H1 (cell line): ENCODE measurements around the gene ALDH4A1. TPM values are rescaled to one million over a fixed set of nuclear protein-coding genes. Genes with fewer than 3 reads are reported as not detected.

Experiments used
- CTCF ChIA-PET: fragments of 300-600 bp; sonication (Branson Sonifier 250); formaldehyde crosslinking; loops from one replicate; lab custom pipeline; 2021; ENCODE audit not compliant: partially characterized antibody; lab: Charles Lee
- POLR2A ChIA-PET: fragments of 300-600 bp; sonication (Branson Sonifier 250); formaldehyde crosslinking; loops from one replicate; lab custom pipeline; 2021; ENCODE audit warnings: inconsistent platforms; ENCODE audit not compliant: partially characterized antibody; lab: Charles Lee
- DNase-seq, 2 experiments: peaks; one replicate each; pipeline versions ENCODE4 v3.0.0 to v3.0.0-alpha.2; 2010 to 2022; ENCODE audit warnings: low spot score in 2 of 2, low read depth in 1 of 2, mixed read lengths in 1 of 2
- FAIRE-seq: peaks from 2 replicates; lab custom pipeline; 2011; peaks lifted over from hg19 to GRCh38; lab: Jason Lieb, UNC
- H2AFZ ChIP-seq: 2 replicates; pipeline ENCODE4 v1.8.1; 2012; ENCODE audit warnings: low read length, inconsistent platforms
- H2AK5ac ChIP-seq: 2 replicates; pipeline ENCODE4 v1.6.1; 2013; ENCODE audit warnings: low read depth, low read length
- H2BK120ac ChIP-seq: replicated peaks from 2 replicates; pipeline ENCODE3; 2013; ENCODE audit warnings: low read depth, low read length, inconsistent platforms
- H2BK12ac ChIP-seq: 2 replicates; pipeline ENCODE4 v1.6.1; 2013; ENCODE audit warnings: low read depth, low read length
- H2BK15ac ChIP-seq: 2 replicates; pipeline ENCODE4 v1.6.1; 2013; ENCODE audit warnings: low read length
- H2BK20ac ChIP-seq: 2 replicates; pipeline ENCODE4 v1.6.1; 2013; ENCODE audit warnings: low read length
- H2BK5ac ChIP-seq: 2 replicates; pipeline ENCODE4 v1.6.1; 2013; ENCODE audit warnings: low read depth, low read length
- H3K14ac ChIP-seq: 2 replicates; pipeline ENCODE4 v1.6.1; 2013; ENCODE audit warnings: inconsistent platforms; ENCODE audit not compliant: insufficient read length
- H3K18ac ChIP-seq: 2 replicates; pipeline ENCODE4 v1.6.1; 2013; ENCODE audit warnings: low read length; ENCODE audit errors: extremely low read depth
- H3K23ac ChIP-seq: 2 replicates; pipeline ENCODE4 v1.6.1; 2013; ENCODE audit warnings: inconsistent platforms; ENCODE audit not compliant: insufficient read length
- H3K23me2 ChIP-seq: 2 replicates; pipeline ENCODE4 v1.6.1; 2013; ENCODE audit warnings: low read depth, low read length
- H3K27ac ChIP-seq: 2 replicates; pipeline ENCODE4 v1.6.1; 2011; ENCODE audit warnings: low read depth, low read length, inconsistent platforms
- H3K27me3 ChIP-seq, 4 experiments: replicated peaks in 1 of 4; 1 replicate in 1 of 4; 2 replicates in 3 of 4; pipeline versions ENCODE4 v1.6.1 to v1.8.1; 2011 to 2013; ENCODE audit warnings: low read length in 3 of 4, mild to moderate bottlenecking in 3 of 4, inconsistent platforms in 2 of 4, mixed read lengths in 2 of 4, moderate library complexity in 1 of 4; ENCODE audit not compliant: control insufficient read depth in 3 of 4, insufficient read depth in 3 of 4; ENCODE audit errors: extremely low read depth in 1 of 4
- H3K36me3 ChIP-seq, 4 experiments: 2 replicates each; pipeline versions ENCODE4 v1.6.1 to v1.8.1; 2011 to 2013; ENCODE audit warnings: mild to moderate bottlenecking in 4 of 4, low read length in 3 of 4, moderate library complexity in 2 of 4, control low read depth in 1 of 4, inconsistent platforms in 1 of 4; ENCODE audit not compliant: insufficient read depth in 4 of 4, control insufficient read depth in 2 of 4
- H3K4ac ChIP-seq: replicated peaks from 2 replicates; pipeline ENCODE3; 2013; ENCODE audit warnings: low read length, low read depth, mixed read lengths, inconsistent platforms; ENCODE audit not compliant: insufficient read length
- H3K4me1 ChIP-seq, 4 experiments: replicated peaks in 1 of 4; 1 replicate in 1 of 4; 2 replicates in 3 of 4; pipeline versions ENCODE4 v1.6.1 to v1.8.1; 2011 to 2013; ENCODE audit warnings: low read length in 3 of 4, inconsistent platforms in 2 of 4, mixed read lengths in 1 of 4; ENCODE audit not compliant: insufficient read depth in 4 of 4, control insufficient read depth in 3 of 4
- H3K4me2 ChIP-seq, 2 experiments: 2 replicates each; pipeline versions ENCODE4 v1.6.1 to v1.8.1; 2011 to 2013; ENCODE audit warnings: low read depth in 2 of 2, low read length in 2 of 2, control low read depth in 1 of 2, inconsistent platforms in 1 of 2, mild to moderate bottlenecking in 1 of 2; ENCODE audit not compliant: insufficient read depth in 1 of 2
- H3K4me3 ChIP-seq, 4 experiments: fragments of 200-600, 300-600 bp in 1 of 4; sonication (generic), shearing (Covaris generic), sonication (Bioruptor Twin) in 1 of 4; 2 replicates each; pipeline versions ENCODE4 v1.5.1 to v1.8.1; 2011 to 2016; ENCODE audit warnings: low read length in 4 of 4, low read depth in 3 of 4, control low read depth in 2 of 4, inconsistent platforms in 2 of 4, mild to moderate bottlenecking in 2 of 4, mixed read lengths in 1 of 4, moderate library complexity in 1 of 4; ENCODE audit not compliant: insufficient read depth in 2 of 4; ENCODE audit errors: extremely low read depth in 1 of 4
- H3K56ac ChIP-seq: replicated peaks from 2 replicates; pipeline ENCODE3; 2013; ENCODE audit warnings: low read depth, mild to moderate bottlenecking, mixed read lengths, low read length, inconsistent platforms; ENCODE audit not compliant: insufficient read length
- H3K79me1 ChIP-seq: 2 replicates; pipeline ENCODE4 v1.6.1; 2013; ENCODE audit warnings: low read depth, low read length, control low read depth
- H3K79me2 ChIP-seq, 2 experiments: 2 replicates each; pipeline versions ENCODE4 v1.6.1 to v1.8.1; 2012 to 2013; ENCODE audit warnings: low read length in 2 of 2, mild to moderate bottlenecking in 2 of 2, inconsistent platforms in 1 of 2; ENCODE audit not compliant: insufficient read depth in 2 of 2, control insufficient read depth in 1 of 2
- H3K9ac ChIP-seq, 4 experiments: replicated peaks in 1 of 4; 1 replicate in 1 of 4; 2 replicates in 3 of 4; pipeline versions ENCODE4 v1.6.1 to v1.8.1; 2011 to 2013; ENCODE audit warnings: low read depth in 3 of 4, low read length in 3 of 4, control low read depth in 2 of 4, mild to moderate bottlenecking in 2 of 4, moderate library complexity in 2 of 4, inconsistent platforms in 1 of 4; ENCODE audit errors: extremely low read depth in 1 of 4
- H3K9me3 ChIP-seq, 2 experiments: 2 replicates each; pipeline versions ENCODE4 v1.6.1 to v1.8.1; 2012 to 2013; ENCODE audit warnings: mild to moderate bottlenecking in 2 of 2, moderate library complexity in 2 of 2, control low read depth in 1 of 2, inconsistent platforms in 1 of 2, low read depth in 1 of 2, low read length in 1 of 2, mixed read lengths in 1 of 2; ENCODE audit not compliant: insufficient read depth in 2 of 2
- H4K20me1 ChIP-seq, 2 experiments: replicated peaks in 1 of 2; 2 replicates each; pipeline versions ENCODE3 to v1.8.1; 2011 to 2013; ENCODE audit warnings: inconsistent platforms in 2 of 2, low read length in 2 of 2, mild to moderate bottlenecking in 1 of 2; ENCODE audit not compliant: insufficient read depth in 2 of 2, control insufficient read depth in 1 of 2
- H4K5ac ChIP-seq: 2 replicates; pipeline ENCODE4 v1.6.1; 2013; ENCODE audit warnings: low read length, low read depth, mixed read lengths, inconsistent platforms; ENCODE audit not compliant: insufficient read length
- H4K8ac ChIP-seq: 2 replicates; pipeline ENCODE4 v1.8.0; 2013; ENCODE audit warnings: mild to moderate bottlenecking, moderate library complexity, low read length, inconsistent platforms; ENCODE audit not compliant: insufficient read depth; ENCODE audit errors: extremely low read depth
- H4K91ac ChIP-seq: replicated peaks from 2 replicates; pipeline ENCODE3; 2013; ENCODE audit warnings: low read length, mixed read lengths, inconsistent platforms; ENCODE audit not compliant: insufficient read length
- BCL11A ChIP-seq, 2 experiments: IDR thresholded peaks; one replicate each; pipeline ENCODE4 v1.6.1; 2011; ENCODE audit warnings: low read depth in 2 of 2, low read length in 2 of 2, mild to moderate bottlenecking in 2 of 2
- CTCF ChIP-seq, 3 experiments: IDR thresholded peaks; 1 replicate in 2 of 3; 2 replicates in 1 of 3; pipeline versions ENCODE4 v1.5.1 to v1.6.1; 2011; ENCODE audit warnings: low read length in 3 of 3, mild to moderate bottlenecking in 3 of 3, inconsistent platforms in 2 of 3, low read depth in 1 of 3, moderate library complexity in 1 of 3; ENCODE audit not compliant: insufficient read depth in 1 of 3; ENCODE audit errors: control extremely low read depth in 1 of 3
- HDAC2 ChIP-seq, 2 experiments: fragments of 300-600 bp in 1 of 2; sonication (generic) in 1 of 2; IDR thresholded peaks; 2 replicates each; pipeline ENCODE4 v1.6.1; 2011 to 2012; ENCODE audit warnings: low read depth in 2 of 2, low read length in 2 of 2, mild to moderate bottlenecking in 2 of 2, moderate library complexity in 2 of 2, borderline replicate concordance in 1 of 2, inconsistent platforms in 1 of 2
- KDM1A ChIP-seq: fragments of 200-600, 300-600 bp; sonication (generic); IDR thresholded peaks from 2 replicates; pipeline ENCODE4 v1.7.1; 2016; ENCODE audit warnings: mild to moderate bottlenecking, low read length, borderline replicate concordance
- MAX ChIP-seq: IDR thresholded peaks from 2 replicates; pipeline ENCODE4 v1.6.1; 2012; ENCODE audit warnings: inconsistent platforms
- RAD21 ChIP-seq, 2 experiments: IDR thresholded peaks in 1 of 2; conservative IDR thresholded peaks in 1 of 2; 2 replicates each; pipeline ENCODE4 v1.6.1; 2011; ENCODE audit warnings: low read depth in 2 of 2, low read length in 2 of 2, improper control_type of control experiment in 1 of 2, inconsistent platforms in 1 of 2, mild to moderate bottlenecking in 1 of 2, moderate library complexity in 1 of 2
- RNF2 ChIP-seq: fragments of 200-900, 300-1000 bp; sonication (generic); IDR thresholded peaks from 2 replicates; pipeline ENCODE4 v1.7.1; 2016; ENCODE audit warnings: borderline replicate concordance, low read depth, mild to moderate bottlenecking, antibody characterized with exemption, low read length; ENCODE audit not compliant: poor library complexity, severe bottlenecking; ENCODE audit errors: missing control alignments
- WGBS, 2 experiments: shearing (Covaris generic) in 1 of 2; methylation state at CpG; one replicate each; pipeline versions ENCODE4 v1.1.6 to v1.1.7; 2013 to 2015; ENCODE audit warnings: low lambda C conversion rate in 2 of 2, mixed read lengths in 2 of 2, inconsistent platforms in 1 of 2, low coverage in 1 of 2, missing lambda C conversion rate in 1 of 2; ENCODE audit not compliant: insufficient replicate concordance in 2 of 2, insufficient coverage in 1 of 2, insufficient read length in 1 of 2; ENCODE audit errors: extremely low coverage in 1 of 2, missing lambda C conversion rate in 1 of 2; 5-methylcytosine and 5-hydroxymethylcytosine counted together
- polyA plus RNA-seq, 7 experiments: library from polyadenylated mRNA; depleted of rRNA in 3 of 7; stranded (reverse) in 5 of 7; unstranded in 2 of 7; fragments of >200 nt in 5 of 7; fragments of 200-250 nt in 2 of 7; gene quantifications; 1 replicate in 5 of 7; 2 replicates in 1 of 7; 4 replicates in 1 of 7; pipeline versions ENCODE4 v1.2.1 to v1.2.3, GENCODE V29; 2011 to 2013; ENCODE audit warnings: missing spikeins in 2 of 7, mixed read lengths in 2 of 7
- total RNA-seq: library from RNA; stranded (reverse); fragmentation: NEBNext Ultra II Directional; extraction: Animal tissue kit (Norgen Biotek cat#: 25700); gene quantifications from 2 replicates; pipeline ENCODE4 v1.2.1, GENCODE V29; 2021

Gene ALDH4A1
- total and polyA plus RNA-seq, 2 of the 8 experiments (the other 6 are each of a cell fraction or from before 2014, with no cell fraction given): 30.3 to 35.9 TPM

- no peak for FAIRE-seq
- no peak overlapping the region for H3K27ac ChIP-seq
These were observed 41.7 kb upstream of the ALDH4A1 start for GRCh38 chr1:18943914-18944572.

More at GRCh38 chr1:18943914-18944572, 41.7 kb upstream of the ALDH4A1 start:
- POLR2A ChIA-PET: interaction anchor here (1.9 to 3.1 kb wide), 2 partner anchors 12 to 15 kb away, joined by 4 to 15 read pairs; partner anchors contain the start of gene IFFO2
- no peak overlapping the region for H3K4me3 ChIP-seq
- H4K8ac ChIP-seq: no peak overlapping the region
- H3K9me3 ChIP-seq: no peaks in the 10 kb centered on the region
- no peak overlapping the region for H3K56ac ChIP-seq
- no peak overlapping the region for H2AFZ ChIP-seq
- no peak overlapping the region; the same call in 1 of the 2 replicates for H2AK5ac ChIP-seq
- no peaks in the 10 kb centered on the region for H3K23me2 ChIP-seq
- no peak overlapping the region for H3K4ac ChIP-seq
- H3K18ac ChIP-seq: no peak overlapping the region
- H3K36me3 ChIP-seq: no peaks in the 10 kb centered on the region
- H4K20me1 ChIP-seq: no peaks in the 10 kb centered on the region
- H3K14ac ChIP-seq: no peak overlapping the region
- H3K23ac ChIP-seq: no peak overlapping the region
- CTCF ChIA-PET: interaction anchor here (1.0 to 12.8 kb wide), 9 partner anchors 11 to 65 kb away, joined by 3 to 105 read pairs (median 12); partner anchors contain the start of gene IFFO2
- H2BK15ac ChIP-seq: peak overlapping the region; percentile 36; the same call in 1 of the 2 replicates
- DNase-seq: no peak
- no peak overlapping the region for H4K91ac ChIP-seq
- no peak overlapping the region for H2BK5ac ChIP-seq
- no peak overlapping the region for H2BK20ac ChIP-seq
- H3K79me2 ChIP-seq: no peaks in the 10 kb centered on the region; a peak in 1 of 4 replicates
- peak in 1 of 2 experiments; percentile 56; a peak in 1 of 4 replicates for TF ChIP-seq HDAC2 (IDR thresholded peaks at IDR 0.05; ENCODE audit: borderline replicate concordance in 1 of 2, low read depth in 2 of 2, low read length in 2 of 2)
- TF ChIP-seq CTCF (IDR thresholded peaks at IDR 0.05; ENCODE audit: control extremely low read depth in 1 of 3, insufficient read depth in 1 of 3, low read depth in 1 of 3, low read length in 3 of 3): 0 out of 4 replicates have a peak, but pooled peaks of 1 of the 3 experiments have one; percentile 5
- peak in 1 of 2 experiments; percentile 46; a peak in 3 of 4 replicates for TF ChIP-seq RAD21 (IDR thresholded peaks at IDR 0.05 in 1 of 2, conservative IDR thresholded peaks at IDR 0.05 in 1 of 2; ENCODE audit: low read depth in 2 of 2, low read length in 2 of 2)
- TF ChIP-seq KDM1A: peak; percentile 89; the same call in 1 of the 2 replicates
- TF ChIP-seq BCL11A (IDR thresholded peaks at IDR 0.05; ENCODE audit: low read depth in 2 of 2, low read length in 2 of 2): no peak
- TF ChIP-seq RNF2: no peak
- TF ChIP-seq MAX: no peak
- peaks cover 7 to 26% (median 20%) of the 10 kb centered on the region in 4 experiments for H3K4me1 ChIP-seq
- 0 out of 2 replicates have a peak overlapping the region, but pooled peaks have one; percentile 63 for H2BK12ac ChIP-seq
- no peak overlapping the region for H4K5ac ChIP-seq
- 92% methylated on average over 9 of the region's 9 CpGs; no CpG with 5 or more reads in 1 of the 2 experiments for WGBS, 2 experiments
- H2BK120ac ChIP-seq: no peak overlapping the region
- H3K9ac ChIP-seq: no peak overlapping the region
- H3K4me2 ChIP-seq: no peak overlapping the region
- peaks cover 3% of the 10 kb centered on the region; the same call in 1 of the 2 replicates for H3K79me1 ChIP-seq
- H3K27me3 ChIP-seq: no peaks in the 10 kb centered on the region
